ENCODE results near the gene KRTAP4-5. TPM values are rescaled to one million over a fixed set of nuclear protein-coding genes. Genes with fewer than 3 reads are reported as not detected.
"Not testable (repeated sequence)": the region's sequence is repeated elsewhere in the genome, so short reads cannot be mapped to it uniquely, and the experiment has no call there.

The KRTAP4-5 gene
- total RNA-seq, 1 donor from 2014 or later, result not detected

DNA sequence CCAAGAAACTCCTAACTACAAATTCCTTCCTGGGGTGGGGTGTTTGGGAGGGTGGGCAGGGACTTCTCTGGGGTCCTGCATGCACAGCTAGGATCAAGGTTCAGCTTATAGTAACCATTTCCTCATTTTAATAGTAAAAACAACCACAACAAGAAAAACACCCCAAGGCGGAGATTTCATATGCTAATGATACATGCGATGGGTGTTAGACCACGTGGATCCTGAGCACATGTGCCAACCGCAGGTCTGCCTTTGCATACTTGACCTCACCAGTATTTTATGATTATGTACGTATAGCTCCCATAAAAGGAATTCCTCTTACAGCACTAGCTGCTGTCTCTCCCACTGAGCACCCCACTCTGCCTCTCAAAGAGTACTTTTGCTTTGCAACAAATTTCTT is 33.3 kb downstream of the KRTAP4-5 start:
- Mint-ChIP-seq H3K36me3 (ENCODE audit: low read depth) (no peaks in the 10 kb centered on the region), H3K4me1 (ENCODE audit: low read depth) (peaks cover 3% of the 10 kb centered on the region), H3K27me3 (ENCODE audit: low read depth) (peaks cover 1% of the 10 kb centered on the region), H3K27ac (no peak overlapping the region), H3K9me3 (peaks cover 2% of the 10 kb centered on the region), H3K4me3 (ENCODE audit: low read depth) (no peak overlapping the region)
- DNase-seq (ENCODE audit: low spot score), result no peak
- intact Hi-C loops (cut with micrococcal nuclease), result no loop called here

DNA sequence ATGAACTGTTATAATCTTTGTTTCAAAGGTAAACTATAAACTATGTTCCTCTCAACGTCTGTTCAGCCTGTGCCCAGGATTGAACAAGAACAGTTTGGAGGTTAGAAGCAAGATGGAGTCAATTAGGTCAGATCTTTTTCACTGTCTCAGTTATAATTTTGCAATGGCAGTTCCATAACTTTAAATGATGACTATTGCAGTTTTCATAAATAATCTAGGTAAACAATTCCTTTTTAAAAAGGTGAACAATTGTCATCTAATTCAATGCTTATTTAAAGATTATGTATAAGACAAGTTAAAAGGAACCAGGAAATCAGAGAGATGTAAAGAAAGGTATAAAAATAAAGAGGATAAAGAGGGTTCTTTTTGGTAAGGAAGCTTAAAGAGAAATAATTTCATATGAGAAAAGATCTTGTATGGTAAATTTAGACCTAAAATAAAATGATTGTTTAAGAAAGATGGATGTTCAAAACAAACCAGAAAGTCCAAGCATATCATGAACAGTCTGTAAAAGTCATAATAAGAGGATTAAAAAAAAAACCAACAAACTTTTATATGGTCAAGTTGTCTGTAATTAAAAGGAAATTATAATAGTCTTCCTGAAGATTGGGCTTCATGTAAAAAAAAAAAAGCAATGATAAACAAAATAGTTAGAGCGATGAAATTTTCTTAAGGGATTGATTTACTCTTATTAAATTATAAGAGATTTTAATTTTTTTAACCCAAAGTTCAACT is 38.3 kb downstream of the KRTAP4-5 start:
- DNase-seq (ENCODE audit: low spot score), result no peak
- Mint-ChIP-seq H3K4me1 (ENCODE audit: low read depth) (no peaks in the 10 kb centered on the region), H3K27me3 (ENCODE audit: low read depth) (peaks cover 5% of the 10 kb centered on the region), H3K4me3 (ENCODE audit: low read depth) (no peak overlapping the region), H3K9me3 (peaks cover 6% of the 10 kb centered on the region), H3K36me3 (ENCODE audit: low read depth) (no peaks in the 10 kb centered on the region), H3K27ac (no peak overlapping the region)
- intact Hi-C loops (cut with micrococcal nuclease), result no loop called here

- H3K4me3 Mint-ChIP-seq (ENCODE audit: low read depth); H3K27ac Mint-ChIP-seq; H3K9me3 Mint-ChIP-seq; H3K27me3 Mint-ChIP-seq (ENCODE audit: low read depth); H3K36me3 Mint-ChIP-seq (ENCODE audit: low read depth); DNase-seq (ENCODE audit: low spot score); intact Hi-C loops (cut with micrococcal nuclease); H3K4me1 Mint-ChIP-seq (ENCODE audit: low read depth): not testable (repeated sequence)
These were observed 40.8 kb downstream of the KRTAP4-5 start for GRCh38 chr17:41108728-41109386.

DNA sequence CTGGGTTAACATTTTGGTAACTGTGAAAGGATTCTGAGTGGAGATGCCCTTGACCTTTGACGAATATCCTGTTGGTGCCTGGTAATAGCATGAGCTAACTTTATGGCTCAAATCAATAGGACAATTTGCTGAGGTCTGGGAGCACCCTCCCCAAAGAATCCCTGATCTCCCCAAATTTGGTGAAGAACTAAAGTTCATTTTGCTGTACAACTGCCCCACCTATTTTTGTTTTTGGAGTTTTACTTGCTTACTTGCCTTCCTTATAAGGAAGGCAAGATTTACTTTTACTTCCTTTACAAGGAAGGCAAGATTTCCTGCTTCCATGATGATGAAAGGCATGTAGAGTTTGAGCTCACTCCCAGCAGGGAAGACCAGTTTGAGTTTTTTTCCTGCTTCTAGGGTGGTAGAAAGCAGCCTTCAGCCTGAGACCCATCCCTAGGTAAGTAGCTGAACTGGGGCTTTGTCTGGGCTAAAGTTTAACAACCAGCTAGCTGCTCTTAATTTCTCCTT is 41.6 kb downstream of the KRTAP4-5 start:
- intact Hi-C loops (cut with micrococcal nuclease), result no loop called here
- no peak for DNase-seq (ENCODE audit: low spot score)
- Mint-ChIP-seq H3K36me3 (ENCODE audit: low read depth) (no peaks in the 10 kb centered on the region), H3K4me3 (ENCODE audit: low read depth) (no peak overlapping the region), H3K27me3 (ENCODE audit: low read depth) (peaks cover 9% of the 10 kb centered on the region), H3K4me1 (ENCODE audit: low read depth) (no peaks in the 10 kb centered on the region), H3K9me3 (peaks cover 6% of the 10 kb centered on the region), H3K27ac (no peak overlapping the region)

DNA sequence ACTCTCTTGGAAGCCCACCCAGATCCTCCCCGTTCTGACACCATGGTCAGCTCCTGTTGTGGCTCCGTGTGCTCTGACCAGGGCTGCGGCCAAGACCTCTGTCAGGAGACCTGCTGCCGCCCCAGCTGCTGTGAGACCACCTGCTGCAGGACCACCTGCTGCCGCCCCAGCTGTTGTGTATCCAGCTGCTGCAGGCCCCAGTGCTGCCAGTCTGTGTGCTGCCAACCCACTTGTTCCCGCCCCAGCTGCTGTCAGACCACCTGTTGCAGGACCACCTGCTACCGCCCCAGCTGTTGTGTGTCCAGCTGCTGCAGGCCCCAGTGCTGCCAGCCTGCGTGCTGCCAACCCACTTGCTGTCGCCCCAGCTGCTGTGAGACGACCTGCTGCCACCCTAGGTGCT is 44.3 kb downstream of the KRTAP4-5 start, which contains the start of gene KRTAP4-9:
Gene KRTAP4-9, plus strand, starts transcription at position 43 of the 400 bp plus-strand sequence. Its CDS starts 0 bp downstream, at position 43.
- H3K4me1 Mint-ChIP-seq (ENCODE audit: low read depth); H3K9me3 Mint-ChIP-seq; H3K4me3 Mint-ChIP-seq (ENCODE audit: low read depth); intact Hi-C loops (cut with micrococcal nuclease); H3K36me3 Mint-ChIP-seq (ENCODE audit: low read depth); H3K27me3 Mint-ChIP-seq (ENCODE audit: low read depth); DNase-seq (ENCODE audit: low spot score); H3K27ac Mint-ChIP-seq: not testable (repeated sequence)

- intact Hi-C loops (cut with micrococcal nuclease); H3K9me3 Mint-ChIP-seq; H3K36me3 Mint-ChIP-seq (ENCODE audit: low read depth): not testable (repeated sequence)
These were observed 45.1 kb downstream of the KRTAP4-5 start for GRCh38 chr17:41104386-41105038.

DNA sequence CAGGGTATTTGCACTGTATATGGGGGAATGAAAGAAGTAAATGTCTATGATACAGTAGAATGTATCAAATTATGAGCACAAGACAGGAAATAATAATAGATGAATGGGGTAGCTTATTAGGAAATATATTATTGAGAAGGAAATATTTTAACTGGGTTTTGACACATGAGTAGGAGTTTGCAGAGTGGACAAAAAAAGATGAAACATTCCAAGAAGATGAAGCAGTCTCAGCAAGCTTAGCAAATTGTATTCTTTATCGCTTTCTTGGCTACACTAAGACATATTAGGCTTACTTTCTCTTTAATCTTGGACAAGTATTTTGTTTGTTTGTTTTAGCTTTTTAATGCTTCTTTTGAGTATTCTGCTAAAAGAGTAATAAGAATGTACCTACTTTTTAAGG is 45.7 kb downstream of the KRTAP4-5 start:
- Mint-ChIP-seq H3K4me1 (ENCODE audit: low read depth) (no peaks in the 10 kb centered on the region), H3K27me3 (ENCODE audit: low read depth) (peaks cover 12% of the 10 kb centered on the region), H3K27ac (no peak overlapping the region), H3K9me3 (no peaks in the 10 kb centered on the region), H3K4me3 (ENCODE audit: low read depth) (no peak overlapping the region), H3K36me3 (ENCODE audit: low read depth) (no peaks in the 10 kb centered on the region)
- DNase-seq (ENCODE audit: low spot score), result no peak
- intact Hi-C loops (cut with micrococcal nuclease), result no loop called here

More at GRCh38 chr17:41104386-41105038, 45.1 kb downstream of the KRTAP4-5 start:
- H3K27ac Mint-ChIP-seq; DNase-seq (ENCODE audit: low spot score); H3K4me1 Mint-ChIP-seq (ENCODE audit: low read depth); H3K4me3 Mint-ChIP-seq (ENCODE audit: low read depth): not testable (repeated sequence)
- peaks cover 13% of the 10 kb centered on the region for H3K27me3 Mint-ChIP-seq (ENCODE audit: low read depth)

GRCh38 chr17:41101586-41102259 is 47.9 kb downstream of the KRTAP4-5 start, which contains the start of gene KRTAP4-16:
Gene KRTAP4-16 (minus strand): TSS chr17:41102209. CDS start chr17:41102209, 0 bp downstream.
- Mint-ChIP-seq H3K4me1 (ENCODE audit: low read depth) (no peaks in the 10 kb centered on the region), H3K27ac (no peak within 1 kb of the TSS), H3K9me3 (no peaks in the 10 kb centered on the region), H3K4me3 (ENCODE audit: low read depth) (no peak within 1 kb of the TSS), H3K36me3 (ENCODE audit: low read depth) (no peaks in the 10 kb centered on the region), H3K27me3 (ENCODE audit: low read depth) (peaks cover 10% of the 10 kb centered on the region)
- no peak for DNase-seq (ENCODE audit: low spot score)
- intact Hi-C loops (cut with micrococcal nuclease), result no loop called here

DNA sequence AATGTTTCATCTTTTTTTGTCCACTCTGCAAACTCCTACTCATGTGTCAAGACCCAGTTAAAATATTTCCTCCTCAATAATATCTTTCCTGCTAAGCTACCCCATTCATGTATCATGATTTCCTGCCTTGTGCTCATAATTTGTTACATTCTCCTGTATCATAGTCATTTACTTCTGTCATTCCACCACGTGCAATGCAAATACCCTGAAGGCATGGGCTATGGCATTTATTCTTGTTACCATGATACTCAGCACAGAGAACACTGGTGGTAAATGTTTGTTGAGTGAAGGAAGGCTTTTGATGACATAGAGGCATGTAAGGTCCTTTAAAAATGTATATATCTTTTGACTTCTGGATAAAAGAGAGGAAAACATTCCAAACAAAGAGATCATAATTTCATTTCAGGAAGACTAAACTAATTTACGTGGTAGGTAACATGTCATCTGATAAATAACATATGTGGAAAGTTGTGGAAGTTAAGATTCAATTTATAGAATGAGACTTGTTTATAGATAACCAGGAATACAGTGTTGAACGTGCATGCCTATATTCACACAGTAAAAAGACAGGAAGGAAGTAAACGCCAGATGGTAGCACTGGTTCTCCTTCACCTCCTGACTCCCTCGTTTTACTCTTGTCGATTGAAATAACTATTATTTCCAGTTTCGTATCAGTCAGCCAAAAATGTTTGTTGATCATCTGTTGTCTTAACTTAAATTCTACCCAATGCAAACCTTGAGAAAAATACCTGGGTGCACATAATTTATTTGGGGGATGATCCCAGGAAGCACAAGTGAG is 49.7 kb downstream of the KRTAP4-5 start:
- H3K4me3 Mint-ChIP-seq (ENCODE audit: low read depth); H3K36me3 Mint-ChIP-seq (ENCODE audit: low read depth); H3K27ac Mint-ChIP-seq; DNase-seq (ENCODE audit: low spot score); H3K4me1 Mint-ChIP-seq (ENCODE audit: low read depth); intact Hi-C loops (cut with micrococcal nuclease); H3K27me3 Mint-ChIP-seq (ENCODE audit: low read depth); H3K9me3 Mint-ChIP-seq: not testable (repeated sequence)

Other genes starting within 250 kb of the KRTAP4-5 start
- gene KRT23, start 212.2 kb downstream of the KRTAP4-5 start, total RNA-seq, result not detected in 2 replicates
- gene KRT39, start 182.9 kb downstream of the KRTAP4-5 start, total RNA-seq, result not detected in 2 replicates
- not detected in 2 replicates for gene KRT40, start 165.5 kb downstream of the KRTAP4-5 start, total RNA-seq
- gene KRTAP3-3, start 155.7 kb downstream of the KRTAP4-5 start, total RNA-seq, result not detected in 2 replicates
- gene KRTAP3-2, start 149.9 kb downstream of the KRTAP4-5 start, total RNA-seq, result not detected in 2 replicates
- gene KRTAP3-1, start 140.7 kb downstream of the KRTAP4-5 start, total RNA-seq, result not detected in 2 replicates
- not detected in 2 replicates for gene KRTAP1-5, start 122.6 kb downstream of the KRTAP4-5 start, total RNA-seq
- gene KRTAP1-4, start 119.6 kb downstream of the KRTAP4-5 start, total RNA-seq, result not detected in 2 replicates
- gene KRTAP1-3, start 115.0 kb downstream of the KRTAP4-5 start, total RNA-seq, result not detected in 2 replicates
- not detected in 2 replicates for gene KRTAP1-1, start 108.4 kb downstream of the KRTAP4-5 start, total RNA-seq
- not detected in 2 replicates for gene KRTAP2-1, start 102.5 kb downstream of the KRTAP4-5 start, total RNA-seq
- gene KRTAP2-2, start 94.6 kb downstream of the KRTAP4-5 start, total RNA-seq, result not detected in 2 replicates
- gene KRTAP2-3, start 89.7 kb downstream of the KRTAP4-5 start, total RNA-seq, result not detected in 2 replicates
- not detected in 2 replicates for gene KRTAP2-4, start 83.9 kb downstream of the KRTAP4-5 start, total RNA-seq
- not detected in 2 replicates for gene KRTAP4-7, start 65.7 kb downstream of the KRTAP4-5 start, total RNA-seq
- gene KRTAP4-8, start 51.7 kb downstream of the KRTAP4-5 start, total RNA-seq, result not detected in 2 replicates
- gene KRTAP4-16, start 47.6 kb downstream of the KRTAP4-5 start, total RNA-seq, result not detected in 2 replicates
- not detected in 2 replicates for gene KRTAP4-9, start 44.4 kb downstream of the KRTAP4-5 start, total RNA-seq
- gene KRTAP4-11, start 31.5 kb downstream of the KRTAP4-5 start, total RNA-seq, result not detected in 2 replicates
- not detected in 2 replicates for gene KRTAP4-12, start 25.6 kb downstream of the KRTAP4-5 start, total RNA-seq
- gene KRTAP4-6, start 9.3 kb downstream of the KRTAP4-5 start, total RNA-seq, result not detected in 2 replicates
- not detected in 2 replicates for gene KRTAP4-4, start 10.9 kb upstream of the KRTAP4-5 start, total RNA-seq
- not detected in 2 replicates for gene KRTAP4-3, start 18.4 kb upstream of the KRTAP4-5 start, total RNA-seq
- gene KRTAP4-2, start 28.4 kb upstream of the KRTAP4-5 start, total RNA-seq, result not detected in 2 replicates
- gene KRTAP4-1, start 35.1 kb upstream of the KRTAP4-5 start, total RNA-seq, result not detected in 2 replicates
- not detected in 2 replicates for gene KRTAP9-1, start 40.1 kb upstream of the KRTAP4-5 start, total RNA-seq
- not detected in 2 replicates for gene KRTAP9-2, start 76.8 kb upstream of the KRTAP4-5 start, total RNA-seq
- not detected in 2 replicates for gene KRTAP9-3, start 82.6 kb upstream of the KRTAP4-5 start, total RNA-seq
- not detected in 2 replicates for gene KRTAP9-8, start 88.2 kb upstream of the KRTAP4-5 start, total RNA-seq
- not detected in 2 replicates for gene KRTAP9-4, start 99.9 kb upstream of the KRTAP4-5 start, total RNA-seq
- not detected in 2 replicates for gene KRTAP9-9, start 105.6 kb upstream of the KRTAP4-5 start, total RNA-seq
- gene KRTAP9-6, start 115.6 kb upstream of the KRTAP4-5 start, total RNA-seq, result not detected in 2 replicates
- not detected in 2 replicates for gene KRTAP9-7, start 125.9 kb upstream of the KRTAP4-5 start, total RNA-seq
- not detected in 2 replicates for gene KRTAP29-1, start 153.0 kb upstream of the KRTAP4-5 start, total RNA-seq
- gene KRTAP16-1, start 159.5 kb upstream of the KRTAP4-5 start, total RNA-seq, result not detected in 2 replicates
- not detected in 2 replicates for gene KRTAP17-1, start 165.9 kb upstream of the KRTAP4-5 start, total RNA-seq
- not detected in 2 replicates for gene KRT33A, start 201.0 kb upstream of the KRTAP4-5 start, total RNA-seq
- gene KRT33B, start 220.0 kb upstream of the KRTAP4-5 start, total RNA-seq, result not detected in 2 replicates
- gene KRT34, start 232.5 kb upstream of the KRTAP4-5 start, total RNA-seq, result not detected in 2 replicates
- not detected in 2 replicates for gene KRT31, start 247.8 kb upstream of the KRTAP4-5 start, total RNA-seq

Data from activated T-helper 2 cell treated with anti-CD3 and anti-CD28 coated beads, Interferon-gamma antibody, Interleukin-2, Interleukin-4, amounts not matched to agents 10 μg/mL and 5 μg/mL and 100 μg/mL, durations not matched to agents 14 hours and 24 hours and 36 hours (primary cell).